C4-2B (cell line): ENCODE data around the gene SATB1.

Experiments
- H3K27ac ChIP-seq: fragments of 450-650 bp; 2 replicates; pipeline ENCODE4 v1.5.1; 2017
- ZFX ChIP-seq: fragments of 450-650 bp; IDR thresholded peaks from 2 replicates; pipeline ENCODE4 v1.6.1; 2017
- TF ChIP-seq, protein P1 (sequence below): fragments of 450-650 bp; conservative IDR thresholded peaks from 2 replicates; pipeline ENCODE4 v1.5.1; 2017; ENCODE audit warnings: mild to moderate bottlenecking

SATB1 gene

DNA sequence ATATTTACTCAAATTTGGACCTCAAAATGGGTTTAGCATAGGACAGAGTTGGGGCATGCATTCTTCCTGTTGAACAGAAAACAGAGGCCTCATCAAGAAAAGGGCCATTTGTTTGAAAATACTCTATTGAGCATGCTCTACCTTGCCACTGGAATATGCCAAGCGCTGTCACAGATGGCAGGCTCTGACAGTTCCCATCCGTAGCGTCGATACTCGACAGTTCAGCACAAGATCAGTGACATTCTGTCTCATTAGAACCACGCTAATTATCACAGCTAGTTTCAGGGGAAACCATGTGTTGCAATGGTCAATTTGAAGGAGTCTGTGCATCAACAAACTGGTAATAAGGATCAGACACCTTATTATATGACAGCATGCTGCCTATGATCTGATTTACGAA, 54.5 kb downstream of the SATB1 start:
- H3K27ac ChIP-seq: no peak overlapping the region
- TF ChIP-seq, protein P1, sequence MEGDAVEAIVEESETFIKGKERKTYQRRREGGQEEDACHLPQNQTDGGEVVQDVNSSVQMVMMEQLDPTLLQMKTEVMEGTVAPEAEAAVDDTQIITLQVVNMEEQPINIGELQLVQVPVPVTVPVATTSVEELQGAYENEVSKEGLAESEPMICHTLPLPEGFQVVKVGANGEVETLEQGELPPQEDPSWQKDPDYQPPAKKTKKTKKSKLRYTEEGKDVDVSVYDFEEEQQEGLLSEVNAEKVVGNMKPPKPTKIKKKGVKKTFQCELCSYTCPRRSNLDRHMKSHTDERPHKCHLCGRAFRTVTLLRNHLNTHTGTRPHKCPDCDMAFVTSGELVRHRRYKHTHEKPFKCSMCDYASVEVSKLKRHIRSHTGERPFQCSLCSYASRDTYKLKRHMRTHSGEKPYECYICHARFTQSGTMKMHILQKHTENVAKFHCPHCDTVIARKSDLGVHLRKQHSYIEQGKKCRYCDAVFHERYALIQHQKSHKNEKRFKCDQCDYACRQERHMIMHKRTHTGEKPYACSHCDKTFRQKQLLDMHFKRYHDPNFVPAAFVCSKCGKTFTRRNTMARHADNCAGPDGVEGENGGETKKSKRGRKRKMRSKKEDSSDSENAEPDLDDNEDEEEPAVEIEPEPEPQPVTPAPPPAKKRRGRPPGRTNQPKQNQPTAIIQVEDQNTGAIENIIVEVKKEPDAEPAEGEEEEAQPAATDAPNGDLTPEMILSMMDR: no peak
- no peak for TF ChIP-seq ZFX

DNA sequence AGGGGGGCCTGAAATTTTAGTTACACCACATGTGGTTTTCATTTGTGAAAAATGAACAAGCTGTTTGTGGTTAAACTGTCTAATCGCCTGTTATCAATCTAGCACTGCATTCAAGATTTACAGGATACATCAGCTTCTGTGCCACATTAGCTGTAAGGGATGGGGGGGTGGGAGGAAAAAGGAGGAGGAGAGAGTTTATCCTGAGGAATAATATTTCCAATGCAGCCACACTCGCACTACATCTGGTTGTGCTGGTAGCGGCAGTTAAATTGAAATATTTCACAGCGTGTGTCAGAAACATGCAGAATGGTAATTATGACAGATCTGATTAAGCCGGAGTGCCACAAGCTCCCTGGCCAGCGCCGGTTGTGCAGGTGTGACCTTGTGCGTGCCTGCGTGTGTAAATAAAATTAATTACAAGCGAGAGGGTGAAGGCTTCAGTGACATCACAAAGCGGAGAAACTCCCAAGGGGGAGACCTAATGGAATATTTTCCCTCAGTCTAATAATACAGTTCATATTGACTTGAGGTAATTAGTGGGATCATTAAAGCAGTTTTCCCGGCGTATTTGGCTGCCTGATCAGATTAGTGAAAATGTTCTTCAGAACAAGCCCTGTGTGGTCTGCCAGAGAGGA, 55.5 kb downstream of the SATB1 start:
- H3K27ac ChIP-seq: no peak overlapping the region
- TF ChIP-seq, protein P1: no peak
- no peak for TF ChIP-seq ZFX

DNA sequence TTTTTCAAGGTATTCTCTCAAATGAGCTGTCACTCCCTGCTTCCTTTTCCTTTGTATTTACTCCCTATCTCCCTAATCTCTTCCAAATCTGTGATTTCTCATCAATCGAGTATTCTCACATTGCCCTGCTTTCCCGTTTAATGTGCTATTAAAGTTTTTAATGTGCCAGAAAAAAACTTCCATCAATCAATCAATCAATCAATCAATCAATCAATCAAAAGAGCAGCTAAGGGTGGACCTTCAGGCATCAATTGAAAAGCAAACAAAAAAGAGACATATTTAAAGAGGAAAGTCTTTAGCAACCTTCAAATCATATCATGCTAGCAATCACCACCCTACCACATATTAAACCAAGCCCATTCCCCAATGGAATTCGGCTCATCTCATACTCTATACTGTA, 58.9 kb downstream of the SATB1 start:
- no peak overlapping the region for H3K27ac ChIP-seq
- no peak for TF ChIP-seq ZFX
- TF ChIP-seq, protein P1: no peak

GRCh38 chr3:18363338-18363737, 61.8 kb downstream of the SATB1 start:
- H3K27ac ChIP-seq: no peak overlapping the region
- TF ChIP-seq, protein P1: no peak
- TF ChIP-seq ZFX: no peak

GRCh38 chr3:18357747-18358146, 67.4 kb downstream of the SATB1 start:
- H3K27ac ChIP-seq: no peak overlapping the region
- no peak for TF ChIP-seq ZFX
- TF ChIP-seq, protein P1: no peak

- TF ChIP-seq, protein P1: no peak
- TF ChIP-seq ZFX: no peak
- H3K27ac ChIP-seq: no peak overlapping the region
Measured at GRCh38 chr3:18355832-18356231, 69.3 kb downstream of the SATB1 start.

GRCh38 chr3:18354701-18355100, 70.4 kb downstream of the SATB1 start:
- TF ChIP-seq ZFX: no peak
- TF ChIP-seq, protein P1: no peak
- H3K27ac ChIP-seq: no peak overlapping the region
